ENCODE measurements around the gene KCNG2. TPM values are rescaled to one million over a fixed set of nuclear protein-coding genes. Genes with fewer than 3 reads are reported as not detected.

Gene KCNG2
- total and polyA plus RNA-seq, 2 of the 4 experiments (the other 2 are of a cell fraction): not detected

- no TSS peak for BruUV-seq (replicated peaks)
- Histone ChIP-seq H4K20me1 (ENCODE audit: insufficient read depth, low read length) (no peaks in the 10 kb centered on the region), H3K4me2 (ENCODE audit: low read depth, low read length) (no peak overlapping the region), H3K23ac (ENCODE audit: low read depth, low read length) (no peak overlapping the region), H3K9me1 (ENCODE audit: insufficient read depth, low read length) (no peaks in the 10 kb centered on the region), H2BK5ac (ENCODE audit: low read depth, low read length, poor library complexity, severe bottlenecking) (no peak overlapping the region), H3K18ac (ENCODE audit: low read depth, low read length) (no peak overlapping the region), H3K27me3 (ENCODE audit: control insufficient read depth, insufficient read depth, low read length) (no peaks in the 10 kb centered on the region), H3K56ac (ENCODE audit: extremely low read depth, insufficient read depth, low read length) (no peak overlapping the region), H4K8ac (ENCODE audit: low read depth in 2 of 2, low read length in 2 of 2) (no peak overlapping the region), H2BK15ac (ENCODE audit: low read depth, low read length) (no peak overlapping the region), H3K14ac (replicated peaks; ENCODE audit: low read depth, low read length) (no peak overlapping the region), H3K4ac (ENCODE audit: low read depth, low read length) (no peak overlapping the region), H3K9me3 (ENCODE audit: control insufficient read depth, insufficient read depth, low read length) (peaks cover 2% of the 10 kb centered on the region; the same call in 1 of the 2 replicates), H3K4me3 (ENCODE audit: insufficient read depth, low read depth, low read length) (no peak overlapping the region), H2AK9ac (replicated peaks; ENCODE audit: low read depth, low read length, poor library complexity) (no peak overlapping the region), H3K4me1 (ENCODE audit: control insufficient read depth, insufficient read depth, low read length) (no peaks in the 10 kb centered on the region), H3K79me1 (ENCODE audit: low read depth in 1 of 2, low read length in 2 of 2) (no peaks in the 10 kb centered on the region), H4K5ac (ENCODE audit: low read depth, low read length) (no peak overlapping the region), H2AK5ac (ENCODE audit: low read depth, low read length) (no peak overlapping the region), H3K36me3 (ENCODE audit: control insufficient read depth, insufficient read depth, low read length) (peaks cover 7% of the 10 kb centered on the region; the same call in 1 of the 2 replicates), H2BK20ac (ENCODE audit: low read depth, low read length) (no peak overlapping the region), H2AFZ (replicated peaks; ENCODE audit: low read length, poor library complexity) (no peak overlapping the region), H3K9ac (ENCODE audit: low read depth, low read length) (no peak overlapping the region), H2BK120ac (ENCODE audit: low read depth, low read length) (no peak overlapping the region), H4K91ac (ENCODE audit: insufficient read depth, low read depth, low read length) (no peak overlapping the region), H3K27ac (ENCODE audit: insufficient read depth, low read length) (no peak overlapping the region)
- no peak for ATAC-seq (ENCODE audit: low read depth)
- no peak for TF ChIP-seq MXI1 (IDR thresholded peaks at IDR 0.05; ENCODE audit: borderline replicate concordance, low read depth, low read length)
- TF ChIP-seq NFE2L2 (IDR thresholded peaks at IDR 0.05; ENCODE audit: low read depth, low read length): no peak
- no peak for TF ChIP-seq ELK1 (IDR thresholded peaks at IDR 0.05; ENCODE audit: borderline replicate concordance, low read depth, low read length)
- TF ChIP-seq MAFK (IDR thresholded peaks at IDR 0.05; ENCODE audit: low read depth, low read length): no peak
- TF ChIP-seq POLR2A (IDR thresholded peaks at IDR 0.05; ENCODE audit: low read depth, low read length): no peak
- TF ChIP-seq CHD1 (IDR thresholded peaks at IDR 0.05; ENCODE audit: low read depth, low read length): no peak
- no peak for TF ChIP-seq BHLHE40 (IDR thresholded peaks at IDR 0.05; ENCODE audit: low read depth, low read length)
- no peak for TF ChIP-seq USF2 (IDR thresholded peaks at IDR 0.05; ENCODE audit: low read depth, low read length)
- TF ChIP-seq FOS (IDR thresholded peaks at IDR 0.05; ENCODE audit: low read depth, low read length): no peak
- no peak for TF ChIP-seq RAD21 (IDR thresholded peaks at IDR 0.05; ENCODE audit: low read length)
- dilution Hi-C loops (cut with HindIII; ENCODE audit: low sequenced_read_pairs, unreplicated experiment): no loop called here
- DNase-seq: no peak
- intact Hi-C loops (cut with micrococcal nuclease): no loop called here
- POLR2A ChIA-PET (ENCODE audit: unreplicated experiment): no interaction called here
- in situ Hi-C loops (cut with MboI; ENCODE audit: low sequenced_read_pairs): no loop called here
- CTCF ChIA-PET: no interaction called here
- WGBS, 2 experiments (ENCODE audit: extremely low coverage in 2 of 2, insufficient read length in 1 of 2): no CpG with 5 or more reads among the region's 1 CpG
Observed at GRCh38 chr18:79760348-79760747, 37.4 kb upstream of the KCNG2 start.

Measured in IMR-90 (cell line).